Endodermal cell (in vitro differentiated cells): ENCODE results near the gene DDI2. TPM values are rescaled to one million over a fixed set of nuclear protein-coding genes. Genes with fewer than 3 reads are reported as not detected.

Experiments
- DNase-seq: peaks from one replicate; pipeline ENCODE4 v3.0.0-alpha.2; 2017
- H3K27ac ChIP-seq: 2 replicates; pipeline ENCODE4 v1.5.1; 2013; ENCODE audit warnings: mild to moderate bottlenecking, low read depth, low read length, moderate library complexity
- H3K27me3 ChIP-seq: 2 replicates; pipeline ENCODE4 v1.6.1; 2013; ENCODE audit warnings: mild to moderate bottlenecking, low read length, moderate library complexity; ENCODE audit not compliant: insufficient read depth, control insufficient read depth, poor library complexity, severe bottlenecking
- H3K36me3 ChIP-seq: 2 replicates; pipeline ENCODE4 v1.7.0; 2013; ENCODE audit warnings: mild to moderate bottlenecking, low read length, moderate library complexity; ENCODE audit not compliant: control insufficient read depth, insufficient read depth
- H3K4me1 ChIP-seq: one replicate; pipeline ENCODE4 v1.7.0; 2013; ENCODE audit warnings: low read length; ENCODE audit not compliant: control insufficient read depth, insufficient read depth
- H3K4me3 ChIP-seq: 2 replicates; pipeline ENCODE4 v1.5.1; 2013; ENCODE audit warnings: mild to moderate bottlenecking, low read length, moderate library complexity
- H3K9ac ChIP-seq: 2 replicates; pipeline ENCODE4 v1.6.1; 2013; ENCODE audit warnings: mild to moderate bottlenecking, low read length, moderate library complexity; ENCODE audit not compliant: poor library complexity, severe bottlenecking; ENCODE audit errors: extremely low read depth
- H3K9me3 ChIP-seq: 2 replicates; pipeline ENCODE4 v1.6.1; 2013; ENCODE audit warnings: mild to moderate bottlenecking, low read length, moderate library complexity; ENCODE audit not compliant: control insufficient read depth
- H3K27ac Mint-ChIP-seq: 2 replicates; pipeline ENCODE4 v1.8.0; 2020; ENCODE audit warnings: mixed read lengths
- H3K27me3 Mint-ChIP-seq: 2 replicates; pipeline ENCODE4 v1.8.0; 2021; ENCODE audit warnings: mild to moderate bottlenecking, mixed read lengths; ENCODE audit not compliant: insufficient read depth
- H3K36me3 Mint-ChIP-seq: 2 replicates; pipeline ENCODE4 v1.8.0; 2020; ENCODE audit warnings: low read depth, mixed read lengths
- H3K4me1 Mint-ChIP-seq: 2 replicates; pipeline ENCODE4 v1.8.0; 2020; ENCODE audit warnings: mixed read lengths
- H3K4me3 Mint-ChIP-seq: 2 replicates; pipeline ENCODE4 v1.8.0; 2020; ENCODE audit warnings: mild to moderate bottlenecking, moderate library complexity, mixed read lengths
- H3K9me3 Mint-ChIP-seq: 2 replicates; pipeline ENCODE4 v1.8.0; 2020; ENCODE audit warnings: mild to moderate bottlenecking, mixed read lengths
- WGBS, 2 experiments: methylation state at CpG; one replicate each; pipeline versions ENCODE4 v1.1.5 to v1.1.7; 2013; ENCODE audit warnings: missing lambda C conversion rate in 2 of 2, mixed read lengths in 1 of 2; ENCODE audit not compliant: insufficient coverage in 1 of 2, insufficient read length in 1 of 2; 5-methylcytosine and 5-hydroxymethylcytosine counted together
- total RNA-seq, 2 donors: library from RNA; stranded (reverse); fragmentation: NEBNext Ultra II Directional in 1 of 2; extraction: Animal tissue kit (Norgen Biotek cat#: 25700) in 1 of 2; gene quantifications; 2 replicates in 1 of 2; 3 replicates in 1 of 2; pipeline ENCODE4 v1.2.1, GENCODE V29; 2021
- TF ChIP-seq, protein P1 (sequence below): fragments of 200-600 bp; sonication (generic); conservative IDR thresholded peaks from 2 replicates; pipeline ENCODE4 v1.5.0; 2021; ENCODE audit warnings: antibody characterized with exemption, mild to moderate bottlenecking

DDI2 gene
- total RNA-seq, 2 donors from 2014 or later: 36.0 to 37.6 TPM

DNA sequence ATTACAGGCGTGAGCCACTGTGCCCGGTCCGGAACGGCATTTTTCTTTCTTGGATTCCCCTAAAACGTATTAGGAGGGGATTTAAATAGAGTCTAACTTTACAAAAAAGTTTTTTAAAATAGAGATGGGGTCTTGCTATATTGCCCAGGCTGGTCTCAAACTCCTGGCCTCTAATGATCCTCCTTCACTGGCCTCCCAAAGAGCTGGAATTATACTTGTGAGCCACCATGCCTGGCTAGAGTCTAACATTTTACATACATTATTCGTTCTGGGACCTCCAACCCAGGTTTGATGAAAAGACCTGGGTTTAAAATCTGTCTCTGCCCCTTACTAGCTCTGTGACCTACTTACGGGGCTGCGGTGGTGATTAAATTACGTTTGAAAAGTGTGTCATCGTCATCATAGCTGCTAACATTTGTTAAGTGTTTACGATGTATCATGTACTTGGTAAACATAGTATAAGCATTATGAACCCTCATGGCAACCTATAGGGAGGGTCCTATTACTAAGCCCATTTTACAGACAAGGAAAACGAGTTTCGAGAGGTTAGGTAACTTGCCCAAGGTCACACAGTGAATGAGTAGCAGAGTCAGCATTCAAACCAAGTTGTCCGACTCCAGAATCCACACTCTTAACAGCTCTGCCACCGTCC is 91.4 kb downstream of the DDI2 start:
- H3K4me3 Mint-ChIP-seq: no peak overlapping the region

DNA sequence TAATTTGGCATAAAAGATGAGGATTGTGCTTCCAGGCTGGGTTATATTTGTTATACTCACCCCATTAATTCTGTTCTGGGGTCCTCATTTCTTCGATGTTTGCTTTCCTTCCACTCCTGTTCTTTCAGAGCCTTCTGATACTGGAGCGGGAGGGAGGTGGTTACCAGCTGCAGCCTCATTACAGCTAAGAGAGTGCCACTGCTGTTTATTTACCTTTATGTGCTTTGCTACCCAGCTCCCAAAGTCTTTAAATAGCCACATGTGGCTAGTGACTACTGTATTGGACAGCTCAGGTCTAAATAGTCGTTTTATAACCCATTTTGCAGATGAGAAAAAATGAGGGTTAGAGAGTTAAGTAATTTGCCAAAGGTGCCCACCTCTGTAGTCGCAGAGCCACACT is 92.0 kb downstream of the DDI2 start:
- Mint-ChIP-seq H3K27ac (no peak overlapping the region), H3K36me3 (peaks cover 29% of the 10 kb centered on the region), H3K4me3 (no peak overlapping the region), H3K27me3 (no peaks in the 10 kb centered on the region), H3K4me1 (no peaks in the 10 kb centered on the region), H3K9me3 (peaks cover 4% of the 10 kb centered on the region)
- TF ChIP-seq, protein P1, sequence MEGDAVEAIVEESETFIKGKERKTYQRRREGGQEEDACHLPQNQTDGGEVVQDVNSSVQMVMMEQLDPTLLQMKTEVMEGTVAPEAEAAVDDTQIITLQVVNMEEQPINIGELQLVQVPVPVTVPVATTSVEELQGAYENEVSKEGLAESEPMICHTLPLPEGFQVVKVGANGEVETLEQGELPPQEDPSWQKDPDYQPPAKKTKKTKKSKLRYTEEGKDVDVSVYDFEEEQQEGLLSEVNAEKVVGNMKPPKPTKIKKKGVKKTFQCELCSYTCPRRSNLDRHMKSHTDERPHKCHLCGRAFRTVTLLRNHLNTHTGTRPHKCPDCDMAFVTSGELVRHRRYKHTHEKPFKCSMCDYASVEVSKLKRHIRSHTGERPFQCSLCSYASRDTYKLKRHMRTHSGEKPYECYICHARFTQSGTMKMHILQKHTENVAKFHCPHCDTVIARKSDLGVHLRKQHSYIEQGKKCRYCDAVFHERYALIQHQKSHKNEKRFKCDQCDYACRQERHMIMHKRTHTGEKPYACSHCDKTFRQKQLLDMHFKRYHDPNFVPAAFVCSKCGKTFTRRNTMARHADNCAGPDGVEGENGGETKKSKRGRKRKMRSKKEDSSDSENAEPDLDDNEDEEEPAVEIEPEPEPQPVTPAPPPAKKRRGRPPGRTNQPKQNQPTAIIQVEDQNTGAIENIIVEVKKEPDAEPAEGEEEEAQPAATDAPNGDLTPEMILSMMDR: no peak
- no peak overlapping the region for H3K9ac ChIP-seq
- no peak overlapping the region for H3K4me3 ChIP-seq
- H3K36me3 ChIP-seq: peaks cover 12% of the 10 kb centered on the region
- no peak overlapping the region for H3K27ac ChIP-seq
- no peaks in the 10 kb centered on the region for H3K27me3 ChIP-seq
- no peak for DNase-seq
- WGBS, 2 experiments: 89 to 96% methylated on average over 3 to 4 of the region's 4 CpGs
- no peaks in the 10 kb centered on the region for H3K9me3 ChIP-seq
- H3K4me1 ChIP-seq: no peaks in the 10 kb centered on the region

More for the DNA sequence above, 91.4 kb downstream of the DDI2 start:
- H3K9me3 Mint-ChIP-seq: no peaks in the 10 kb centered on the region
- H3K9ac ChIP-seq: no peak overlapping the region
- no peaks in the 10 kb centered on the region for H3K27me3 ChIP-seq
- H3K4me1 Mint-ChIP-seq: no peaks in the 10 kb centered on the region
- no peaks in the 10 kb centered on the region for H3K9me3 ChIP-seq
- H3K27me3 Mint-ChIP-seq: no peaks in the 10 kb centered on the region
- peak overlapping the region; percentile 21 for H3K27ac Mint-ChIP-seq
- DNase-seq: no peak
- H3K4me1 ChIP-seq: no peaks in the 10 kb centered on the region
- peaks cover 26% of the 10 kb centered on the region for H3K36me3 Mint-ChIP-seq
- TF ChIP-seq, protein P1: no peak
- H3K4me3 ChIP-seq: no peak overlapping the region
- 89 to 93% methylated on average over 9 to 15 of the region's 15 CpGs for WGBS, 2 experiments
- no peak overlapping the region for H3K27ac ChIP-seq
- peaks cover 12% of the 10 kb centered on the region for H3K36me3 ChIP-seq

DNA sequence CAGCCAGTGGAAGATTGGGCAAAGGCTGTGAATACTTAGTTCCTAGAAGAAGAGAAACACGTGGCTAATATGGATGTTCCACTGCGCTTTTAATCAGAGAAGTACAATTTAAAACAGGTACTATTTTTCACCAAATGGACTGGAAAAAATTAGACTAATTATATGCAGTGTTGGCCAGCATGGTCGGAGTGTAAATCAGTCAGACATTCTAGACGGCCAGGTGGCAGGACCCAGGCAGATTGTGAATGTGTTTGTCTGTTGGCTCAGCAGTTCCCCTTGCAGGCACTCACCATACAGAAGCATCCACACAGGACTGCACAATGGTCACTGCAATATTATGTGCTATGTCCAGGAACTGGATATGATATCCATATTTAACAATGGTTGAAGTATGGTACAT is 94.9 kb downstream of the DDI2 start:
- no peaks in the 10 kb centered on the region for H3K4me1 ChIP-seq
- Mint-ChIP-seq H3K27ac (no peak overlapping the region), H3K36me3 (peaks cover 22% of the 10 kb centered on the region), H3K4me1 (no peaks in the 10 kb centered on the region), H3K4me3 (no peak overlapping the region), H3K9me3 (peaks cover 4% of the 10 kb centered on the region), H3K27me3 (no peaks in the 10 kb centered on the region)
- peaks cover 19% of the 10 kb centered on the region for H3K36me3 ChIP-seq
- no peak overlapping the region for H3K9ac ChIP-seq
- WGBS, 2 experiments: 95 to 100% methylated on average over 3 to 4 of the region's 4 CpGs
- H3K9me3 ChIP-seq: no peaks in the 10 kb centered on the region
- no peaks in the 10 kb centered on the region for H3K27me3 ChIP-seq
- H3K27ac ChIP-seq: no peak overlapping the region
- no peak for DNase-seq
- H3K4me3 ChIP-seq: no peak overlapping the region
- TF ChIP-seq, protein P1: no peak
